GM19372 (cell line): ENCODE measurements around the gene BCL7C.
"Not testable (repeated sequence)": the region's sequence is repeated elsewhere in the genome, so short reads cannot be mapped to it uniquely, and the experiment has no call there.

Source experiments
- ATAC-seq: cut with Tn5 transposase; IDR thresholded peaks from one replicate; pipeline ENCODE4 v1.9.1; 2021; ENCODE audit warnings: mild to moderate bottlenecking, low read depth, moderate library complexity; ENCODE audit not compliant: unreplicated experiment

The BCL7C gene

GRCh38 chr16:30896261-30896888, 2.5 kb upstream of the BCL7C start, which contains the start of gene CTF1:
CTF1 (plus strand) TSS chr16:30896614; CDS start chr16:30896644, 30 bp downstream.
- no peak for ATAC-seq

DNA sequence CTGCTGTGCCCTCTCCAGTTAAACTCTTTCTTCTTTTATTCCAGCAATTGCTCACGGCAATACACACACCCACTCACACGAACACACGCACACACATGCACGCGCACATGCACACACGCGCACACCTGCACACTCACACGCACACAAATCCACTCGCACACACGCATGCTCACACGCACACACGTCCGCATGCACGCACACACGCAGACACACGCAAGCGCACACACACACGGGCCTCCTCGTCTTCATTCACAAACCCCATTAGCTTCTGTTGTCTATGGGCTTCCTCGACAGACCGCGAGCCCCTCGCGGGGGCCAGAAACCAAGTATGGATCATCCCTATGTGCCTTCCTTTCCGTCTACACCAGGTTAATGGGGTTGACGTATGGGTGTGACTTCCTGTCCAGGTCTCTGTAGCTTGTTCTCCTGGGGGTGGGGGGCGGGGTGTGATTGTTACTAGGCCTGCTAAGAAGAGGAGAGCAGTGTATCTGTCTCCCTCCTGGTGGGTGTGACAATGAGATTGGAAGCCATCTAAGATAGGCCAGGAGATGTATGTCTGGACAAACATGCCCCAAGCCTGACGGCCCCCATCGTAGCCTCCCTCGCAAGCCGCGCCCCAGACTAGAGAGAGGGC, 1.9 kb upstream of the BCL7C start:
- no peak for ATAC-seq

GRCh38 chr16:30894540-30895368, 877 bp upstream of the BCL7C start:
- ATAC-seq, result no peak

GRCh38 chr16:30893417-30893743, 497 bp downstream of the BCL7C start:
- ATAC-seq, result no peak

- no peak for ATAC-seq
Measured at GRCh38 chr16:30892670-30893416, 1.0 kb downstream of the BCL7C start.

DNA sequence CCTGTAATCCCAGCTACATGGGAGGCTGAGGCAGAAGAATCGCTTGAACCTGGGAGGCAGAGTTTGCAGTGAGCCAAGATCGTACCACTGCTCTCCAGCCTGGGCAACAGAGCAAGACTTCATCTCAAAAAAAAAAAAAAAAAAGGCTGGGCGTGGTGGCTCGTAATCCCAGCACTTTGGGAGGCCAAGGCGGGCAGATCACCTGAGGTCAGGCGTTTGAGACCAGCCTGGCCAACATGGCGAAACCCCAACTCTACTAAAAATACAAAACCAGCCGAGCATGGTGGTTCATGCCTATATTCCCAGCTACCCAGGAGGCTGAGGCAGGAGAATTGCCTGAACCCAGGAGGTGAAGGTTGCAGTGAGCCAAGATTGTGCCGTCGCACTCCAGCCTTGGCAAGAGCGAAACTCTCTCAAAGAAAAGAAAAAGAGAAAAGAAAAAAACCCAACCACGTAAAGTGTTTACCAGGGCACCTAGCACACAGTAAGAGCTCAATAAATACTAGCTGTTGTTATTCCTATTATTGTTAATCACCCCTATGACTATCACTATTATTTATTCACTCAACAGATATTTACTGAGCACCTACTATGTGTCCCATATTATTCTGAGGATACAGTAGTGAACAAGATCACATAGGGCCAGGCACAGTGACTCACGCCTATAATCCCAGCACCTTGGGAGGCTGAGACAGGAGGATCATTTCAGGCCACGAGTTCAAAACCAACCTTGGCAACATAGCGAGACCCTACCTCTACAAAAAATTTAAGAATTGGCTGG, 2.6 kb downstream of the BCL7C start:
- ATAC-seq, result not testable (repeated sequence)

DNA sequence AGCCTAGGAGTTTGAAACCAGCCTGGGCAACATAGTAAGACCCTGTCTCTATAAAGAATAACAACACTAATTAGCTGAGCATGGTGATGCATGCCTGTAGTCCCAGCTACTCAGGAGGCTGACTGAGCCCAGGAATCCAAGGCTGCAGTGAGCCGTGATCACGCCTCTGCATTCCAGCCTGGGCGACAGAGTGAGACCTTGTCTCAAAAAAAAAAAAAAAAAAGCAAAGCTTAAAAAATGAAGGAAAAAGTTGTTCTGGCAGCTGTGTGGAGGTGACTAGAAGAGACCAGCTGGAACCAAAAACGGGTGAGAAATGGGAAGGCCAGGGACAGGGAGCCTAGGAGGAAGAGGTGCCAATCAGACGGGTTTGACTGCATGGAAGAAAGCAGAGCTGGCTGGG, 4.2 kb downstream of the BCL7C start:
- no peak for ATAC-seq

GRCh38 chr16:30888856-30889499, 4.9 kb downstream of the BCL7C start:
- no peak for ATAC-seq

DNA sequence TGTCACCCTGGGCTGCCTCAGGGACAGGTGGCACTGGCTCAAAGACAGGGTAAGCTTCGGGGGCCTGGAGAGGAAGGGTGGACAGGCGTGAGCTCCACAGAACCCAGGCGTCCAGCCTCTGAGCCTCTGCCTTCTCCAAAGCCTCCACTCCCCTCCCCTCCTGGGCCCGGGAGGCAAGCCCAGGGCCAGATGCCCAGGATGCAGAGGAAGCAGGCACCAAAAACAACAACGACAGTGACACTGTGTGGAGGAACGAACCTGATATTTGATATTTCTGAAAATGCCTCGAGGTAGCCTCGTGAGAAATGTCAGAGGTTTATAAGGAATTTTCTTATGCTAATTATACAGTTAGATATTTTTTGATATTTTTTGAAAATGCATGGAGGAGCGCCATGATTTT, 6.0 kb downstream of the BCL7C start:
- ATAC-seq, result no peak

DNA sequence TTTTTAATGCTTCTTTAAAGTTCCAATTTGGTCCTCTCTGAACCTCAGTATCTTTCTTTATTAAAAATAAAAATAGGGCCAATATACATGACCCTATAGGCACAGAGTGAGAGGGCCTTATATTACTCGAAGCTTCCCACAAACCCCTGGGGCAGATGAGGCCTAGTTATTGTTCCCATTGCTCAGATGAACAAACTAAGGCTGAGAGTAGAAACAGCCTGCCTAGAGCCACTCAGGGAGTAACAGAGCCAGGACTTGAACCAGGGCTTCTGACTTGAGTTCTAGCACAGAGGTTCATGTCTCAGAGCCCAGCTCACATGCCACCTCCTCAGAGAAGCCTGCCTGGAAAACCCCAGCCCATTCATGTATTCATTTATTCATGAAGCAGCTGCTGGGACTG, 7.7 kb downstream of the BCL7C start:
- ATAC-seq, result no peak

GRCh38 chr16:30885196-30885595, 8.7 kb downstream of the BCL7C start:
- ATAC-seq, result no peak

DNA sequence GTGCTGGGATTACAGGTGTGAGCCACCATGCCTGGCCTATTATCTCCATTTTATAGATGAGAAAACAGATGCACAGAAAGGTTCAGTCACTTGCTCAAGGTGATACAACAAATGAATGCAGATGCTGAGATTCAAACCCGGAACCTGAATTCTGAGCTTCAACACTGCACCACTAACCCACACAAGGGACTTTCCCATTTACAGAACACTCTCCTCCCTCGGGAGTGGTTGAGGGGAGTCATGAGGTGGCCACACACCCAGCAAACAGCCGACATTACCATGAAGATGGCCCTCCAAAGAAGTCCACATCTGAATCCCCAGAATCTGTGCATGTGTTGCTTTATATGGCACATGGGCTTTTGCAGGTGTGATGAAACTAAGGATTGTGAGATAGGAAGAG, 9.1 kb downstream of the BCL7C start:
- ATAC-seq, result no peak

GRCh38 chr16:30882429-30883310, 11.2 kb downstream of the BCL7C start:
- no peak for ATAC-seq

DNA sequence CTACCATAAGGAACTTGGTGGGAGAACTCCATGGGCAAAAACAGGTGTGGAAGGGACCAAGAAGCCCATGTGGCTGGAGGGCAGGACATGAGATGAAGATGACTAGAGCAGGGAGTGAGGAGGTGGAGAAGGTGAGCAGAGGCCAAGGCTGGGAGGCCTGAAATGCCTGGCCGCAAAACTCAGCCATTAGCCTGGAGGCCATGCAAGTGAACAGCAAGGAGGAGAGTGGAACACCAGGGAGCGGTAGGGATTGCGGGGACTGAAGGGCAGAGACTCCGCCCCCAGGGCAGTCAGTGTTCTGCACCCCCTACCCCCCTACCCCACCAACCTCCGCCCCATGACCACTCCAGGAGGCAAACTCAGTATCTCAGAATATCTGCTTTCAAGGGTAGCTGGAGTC, 17.0 kb downstream of the BCL7C start:
- no peak for ATAC-seq

DNA sequence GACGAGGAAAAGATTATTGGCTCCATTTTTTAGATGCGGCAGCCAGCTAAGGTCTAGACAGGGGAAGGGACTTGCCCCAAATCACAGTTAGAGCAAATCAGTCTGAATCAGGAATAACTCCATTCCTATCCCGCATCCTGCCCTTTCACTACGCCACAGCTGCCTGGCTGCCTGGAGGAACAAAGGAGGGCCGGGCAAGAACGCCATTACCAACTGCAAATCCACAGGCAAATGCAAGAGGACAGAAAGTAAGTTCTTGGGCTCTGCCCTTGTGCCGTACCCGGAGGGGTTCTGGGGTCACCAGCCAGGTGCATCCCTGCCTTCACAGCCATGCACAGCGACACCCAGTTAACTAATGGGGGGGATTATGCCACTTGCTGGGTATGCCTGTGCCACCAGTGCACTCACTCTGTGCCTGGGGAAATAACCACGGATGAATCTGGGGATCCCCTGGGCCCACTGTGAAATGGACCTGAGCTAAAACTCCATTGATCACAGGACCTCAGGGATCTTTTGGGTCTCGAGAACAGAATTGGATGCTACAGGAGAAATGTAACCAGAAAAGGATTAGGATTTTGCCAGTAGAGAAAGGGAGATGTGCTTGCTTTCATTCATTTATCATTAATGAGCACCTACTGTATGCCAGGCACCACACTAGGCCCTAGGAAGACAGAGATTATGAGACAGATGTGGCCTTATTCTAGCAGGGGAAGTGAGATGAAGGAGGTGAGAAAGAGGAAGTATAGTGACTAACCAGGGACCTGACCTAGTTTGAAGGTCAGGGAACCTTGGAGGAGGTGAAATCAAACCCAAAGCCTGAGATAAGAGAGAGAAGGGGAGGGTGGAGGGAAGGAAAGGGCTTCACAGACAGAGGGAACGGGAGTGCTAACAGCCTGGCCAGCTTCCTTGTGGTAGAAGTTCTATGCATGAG, 17.7 kb downstream of the BCL7C start:
- no peak for ATAC-seq

DNA sequence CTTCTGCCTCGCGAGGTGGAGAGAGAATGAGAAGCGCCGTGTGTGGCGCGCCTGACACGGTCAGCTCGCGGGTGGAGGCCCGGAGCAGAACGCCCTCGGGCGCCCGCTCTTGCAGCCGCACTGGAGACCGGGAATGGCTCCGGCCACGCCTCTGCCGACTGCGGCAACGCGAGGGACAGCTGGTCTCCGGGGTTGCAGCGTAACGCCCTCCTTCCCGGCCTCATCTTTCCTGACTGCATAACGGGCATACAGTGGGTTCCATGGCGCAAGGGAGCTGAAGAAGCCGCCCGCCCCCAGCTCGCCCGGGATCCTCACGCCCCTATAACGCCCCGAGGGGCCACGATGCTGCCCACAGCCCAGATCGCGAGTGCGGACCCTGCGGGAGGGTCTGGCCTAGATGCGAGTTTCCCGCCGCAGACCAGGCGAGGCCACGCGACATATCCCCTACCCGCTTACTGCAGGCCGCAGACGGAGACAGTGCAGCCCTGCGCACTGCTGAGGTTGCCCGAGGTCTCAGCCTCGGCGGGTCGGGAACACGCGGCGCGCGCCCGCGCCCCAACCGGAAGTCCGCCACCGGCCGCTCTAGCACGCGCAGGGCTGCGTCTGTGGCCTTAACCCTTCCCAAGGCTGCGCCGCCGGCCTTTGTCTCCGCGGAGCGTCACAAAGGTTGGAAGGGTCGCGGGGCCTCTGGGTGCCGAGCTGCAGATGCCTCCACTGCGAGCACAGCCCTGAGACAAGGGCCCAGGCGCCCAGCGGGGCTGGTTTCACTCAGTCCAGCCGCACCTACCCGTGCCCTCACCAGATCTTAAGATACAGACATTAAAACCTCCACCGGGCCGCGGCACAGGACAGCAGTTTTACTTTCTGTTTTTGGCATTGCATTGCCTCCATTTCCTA, 18.8 kb downstream of the BCL7C start:
- peak; percentile 78 for ATAC-seq
